Caco-2 (cell line): ENCODE measurements around the gene MEA1. TPM values are rescaled to one million over a fixed set of nuclear protein-coding genes. Genes with fewer than 3 reads are reported as not detected.

Experiments used
- BruUV-seq: library from RNA; stranded (reverse); fragments of 400-500 nt; replicated peaks from 2 replicates; lab custom pipeline; 2021; lab: Mats Ljungman, UMichigan
- CTCF ChIA-PET: fragments of 300-600 bp; sonication (Branson Sonifier 250); formaldehyde crosslinking; loops from one replicate; lab custom pipeline; 2022; ENCODE audit warnings: antibody characterized with exemption; lab: Charles Lee
- POLR2A ChIA-PET: fragments of 300-600 bp; sonication (Branson Sonifier 250); formaldehyde crosslinking; loops from one replicate; lab custom pipeline; 2022; ENCODE audit warnings: antibody characterized with exemption; lab: Charles Lee
- DNase-seq, 2 experiments: peaks; one replicate each; pipeline versions ENCODE4 v3.0.0 to v3.0.0-alpha.2; 2020 to 2022
- H3K27me3 ChIP-seq: replicated peaks from 2 replicates; pipeline ENCODE4 v1.6.0; 2011; ENCODE audit warnings: low read length; ENCODE audit not compliant: control insufficient read depth, insufficient read depth
- H3K36me3 ChIP-seq: 2 replicates; pipeline ENCODE4 v1.5.1; 2011; ENCODE audit warnings: low read length; ENCODE audit not compliant: control insufficient read depth, insufficient read depth
- H3K4me1 ChIP-seq: fragments of 250-450 bp; sonication (Bioruptor Pico); 2 replicates; pipeline ENCODE4 v1.5.1; 2020; ENCODE audit warnings: mild to moderate bottlenecking
- H3K4me3 ChIP-seq: 2 replicates; pipeline ENCODE4 v1.5.1; 2011; ENCODE audit warnings: low read depth, mild to moderate bottlenecking, control low read depth, low read length
- H3K9me3 ChIP-seq: fragments of 250-450 bp; sonication (Bioruptor Pico); 2 replicates; pipeline ENCODE4 v1.5.1; 2020; ENCODE audit warnings: mild to moderate bottlenecking, moderate library complexity
- H3K27ac Mint-ChIP-seq: one replicate; pipeline ENCODE4 v1.8.0; 2022; ENCODE audit warnings: mixed read lengths; ENCODE audit not compliant: unreplicated experiment
- H3K27me3 Mint-ChIP-seq: one replicate; pipeline ENCODE4 v1.8.0; 2022; ENCODE audit warnings: mixed read lengths; ENCODE audit not compliant: insufficient read depth, unreplicated experiment
- H3K36me3 Mint-ChIP-seq: one replicate; pipeline ENCODE4 v1.8.0; 2022; ENCODE audit warnings: mild to moderate bottlenecking, mixed read lengths; ENCODE audit not compliant: insufficient read depth, unreplicated experiment
- H3K4me1 Mint-ChIP-seq: one replicate; pipeline ENCODE4 v1.8.0; 2022; ENCODE audit warnings: low read depth, mixed read lengths; ENCODE audit not compliant: unreplicated experiment
- H3K4me3 Mint-ChIP-seq: one replicate; pipeline ENCODE4 v1.8.0; 2022; ENCODE audit warnings: mild to moderate bottlenecking, moderate library complexity, mixed read lengths; ENCODE audit not compliant: unreplicated experiment
- H3K9me3 Mint-ChIP-seq: one replicate; pipeline ENCODE4 v1.8.0; 2022; ENCODE audit warnings: mixed read lengths; ENCODE audit not compliant: unreplicated experiment
- intact Hi-C: fragments of 100-400 bp; cut with micrococcal nuclease; formaldehyde crosslinking; loops from one replicate; pipeline ENCODE4 v1.10.0; 2022; ENCODE audit not compliant: unreplicated experiment
- total RNA-seq: library from RNA; stranded (reverse); gene quantifications from 2 replicates; pipeline ENCODE4 v1.2.3, GENCODE V29; 2022
- TF ChIP-seq, protein P1 (sequence below), 2 experiments: fragments of 200-600 bp in 1 of 2; IDR thresholded peaks; 1 replicate in 1 of 2; 2 replicates in 1 of 2; pipeline versions ENCODE4 v1.5.1 to v1.8.0; 2011 to 2022; ENCODE audit warnings: antibody characterized with exemption in 1 of 2, control low read depth in 1 of 2, inconsistent platforms in 1 of 2, low read depth in 1 of 2, low read length in 1 of 2, mild to moderate bottlenecking in 1 of 2, moderate library complexity in 1 of 2; ENCODE audit not compliant: insufficient read depth in 1 of 2, severe bottlenecking in 1 of 2, unreplicated experiment in 1 of 2

Gene MEA1
- total RNA-seq, 1 experiment from 2014 or later: 62.3 TPM

DNA sequence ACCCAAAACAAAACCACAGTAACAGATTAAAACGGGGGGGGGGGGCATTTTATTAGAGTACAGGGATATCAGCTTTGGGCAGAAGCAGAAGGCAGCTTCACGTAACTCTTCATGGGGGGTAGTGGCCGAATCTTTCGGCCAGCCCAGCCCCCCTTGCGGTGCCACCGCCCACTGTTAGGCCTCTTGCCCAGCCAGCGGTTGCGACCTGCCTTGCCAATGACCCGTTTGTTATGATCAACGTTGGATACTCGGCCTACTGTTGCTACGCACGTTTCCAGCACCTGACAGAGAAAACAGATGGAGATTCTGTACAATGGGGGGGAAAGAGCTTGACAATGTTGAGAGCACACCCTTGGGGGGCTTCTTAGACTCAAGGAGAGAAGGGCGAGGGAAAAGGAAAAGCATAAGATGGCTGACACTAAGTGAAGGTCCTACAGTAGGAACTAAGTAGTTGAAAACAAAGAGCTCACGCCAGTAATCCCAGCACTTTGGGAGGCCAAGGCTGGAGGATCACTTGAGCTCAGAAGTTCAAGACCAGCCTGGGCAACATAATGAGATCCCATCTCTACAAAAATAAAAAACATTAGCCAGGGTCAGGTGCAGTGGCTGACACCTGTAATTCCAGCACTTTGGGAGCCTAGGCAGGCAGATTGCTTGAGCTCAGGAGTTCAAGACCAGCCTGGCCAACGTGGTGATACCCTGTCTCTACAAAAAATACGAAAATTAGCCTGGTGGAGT lies 40.6 kb upstream of the MEA1 start:
- Histone ChIP-seq H3K27me3 (no peaks in the 10 kb centered on the region), H3K4me1 (peaks cover 26% of the 10 kb centered on the region), H3K4me3 (peak overlapping the region; percentile 71), H3K9me3 (no peaks in the 10 kb centered on the region), H3K36me3 (no peaks in the 10 kb centered on the region; the same call in 1 of the 2 replicates)
- ChIA-PET CTCF (interaction anchor here (0.7 to 1.0 kb wide), 3 partner anchors 42 to 114 kb away, joined by 3 to 5 read pairs (median 4); no protein-coding TSS in a partner anchor), POLR2A (interaction anchor here (0.6 to 1.1 kb wide), 9 partner anchors 21 to 163 kb away, joined by 3 to 12 read pairs (median 4); partner anchors contain the start of genes CNPY3, KLHDC3, MEA1 and PEX6)
- no peak for DNase-seq
- Mint-ChIP-seq H3K27me3 (no peaks in the 10 kb centered on the region), H3K4me1 (peaks cover 37% of the 10 kb centered on the region), H3K9me3 (no peaks in the 10 kb centered on the region), H3K4me3 (peak overlapping the region; percentile 100), H3K27ac (peak overlapping the region; percentile 97), H3K36me3 (peaks cover 83% of the 10 kb centered on the region)
- TF ChIP-seq, protein P1, sequence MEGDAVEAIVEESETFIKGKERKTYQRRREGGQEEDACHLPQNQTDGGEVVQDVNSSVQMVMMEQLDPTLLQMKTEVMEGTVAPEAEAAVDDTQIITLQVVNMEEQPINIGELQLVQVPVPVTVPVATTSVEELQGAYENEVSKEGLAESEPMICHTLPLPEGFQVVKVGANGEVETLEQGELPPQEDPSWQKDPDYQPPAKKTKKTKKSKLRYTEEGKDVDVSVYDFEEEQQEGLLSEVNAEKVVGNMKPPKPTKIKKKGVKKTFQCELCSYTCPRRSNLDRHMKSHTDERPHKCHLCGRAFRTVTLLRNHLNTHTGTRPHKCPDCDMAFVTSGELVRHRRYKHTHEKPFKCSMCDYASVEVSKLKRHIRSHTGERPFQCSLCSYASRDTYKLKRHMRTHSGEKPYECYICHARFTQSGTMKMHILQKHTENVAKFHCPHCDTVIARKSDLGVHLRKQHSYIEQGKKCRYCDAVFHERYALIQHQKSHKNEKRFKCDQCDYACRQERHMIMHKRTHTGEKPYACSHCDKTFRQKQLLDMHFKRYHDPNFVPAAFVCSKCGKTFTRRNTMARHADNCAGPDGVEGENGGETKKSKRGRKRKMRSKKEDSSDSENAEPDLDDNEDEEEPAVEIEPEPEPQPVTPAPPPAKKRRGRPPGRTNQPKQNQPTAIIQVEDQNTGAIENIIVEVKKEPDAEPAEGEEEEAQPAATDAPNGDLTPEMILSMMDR (IDR thresholded peaks at IDR 0.05; ENCODE audit: insufficient read depth in 1 of 2, low read depth in 1 of 2, low read length in 1 of 2, severe bottlenecking in 1 of 2, unreplicated experiment in 1 of 2): no peak
- TSS peak; percentile 97 for BruUV-seq
- intact Hi-C loops: loop anchor here (5.0 kb wide), 1 partner anchor 152 kb away; no protein-coding TSS in a partner anchor

DNA sequence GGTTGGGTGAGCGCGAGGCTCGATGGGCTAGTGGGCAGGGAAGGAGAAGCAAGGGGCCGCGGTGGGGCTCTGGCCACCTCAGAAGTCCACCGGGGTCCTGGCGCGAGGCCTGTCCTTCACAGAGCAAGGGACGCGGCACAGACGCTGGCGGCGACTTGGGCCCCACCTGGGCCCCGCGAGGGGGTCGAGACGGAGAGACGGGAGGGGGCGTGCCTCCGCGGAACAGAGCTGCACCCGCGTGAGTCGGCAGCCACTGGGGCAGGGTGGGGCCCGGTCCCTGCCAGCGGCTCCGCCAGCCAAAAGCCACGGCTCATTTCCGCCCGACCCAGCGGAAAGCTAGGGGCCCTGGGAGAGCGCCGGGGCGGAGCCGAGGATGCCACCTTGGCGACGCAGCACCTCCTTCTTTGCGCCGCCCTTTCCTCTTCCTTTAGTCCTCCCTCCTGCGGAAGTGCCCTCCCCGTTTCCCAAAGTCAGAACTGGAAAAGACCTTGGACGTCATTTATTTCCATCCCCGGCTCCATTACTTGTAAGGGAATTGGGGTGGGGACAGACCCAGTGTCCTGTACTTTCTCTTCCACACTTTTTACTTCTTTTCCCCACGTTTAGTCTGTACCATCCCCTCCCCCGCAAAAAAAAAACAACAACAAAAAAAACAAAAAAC lies 39.9 kb upstream of the MEA1 start, which contains the start of gene CUL7:
Gene CUL7 (minus strand): TSS at position 307 of the 661 bp plus-strand sequence. CDS start 1,063 bp downstream, outside the sequence.
- H3K27ac Mint-ChIP-seq: peak within 1 kb of the TSS; percentile 97
- Histone ChIP-seq H3K9me3 (no peaks in the 10 kb centered on the region), H3K27me3 (no peaks in the 10 kb centered on the region), H3K36me3 (peaks cover 2% of the 10 kb centered on the region; the same call in 1 of the 2 replicates), H3K4me3 (peak within 1 kb of the TSS; percentile 71), H3K4me1 (peaks cover 25% of the 10 kb centered on the region)
- no peaks in the 10 kb centered on the region for H3K27me3 Mint-ChIP-seq
- ChIA-PET POLR2A (interaction anchor here (0.6 to 1.1 kb wide), 9 partner anchors 22 to 163 kb away, joined by 3 to 12 read pairs (median 4); partner anchors contain the start of genes CNPY3, KLHDC3, MEA1 and PEX6), CTCF (interaction anchor here (0.7 to 1.0 kb wide), 3 partner anchors 41 to 114 kb away, joined by 3 to 5 read pairs (median 4); no protein-coding TSS in a partner anchor)
- BruUV-seq: no TSS peak
- intact Hi-C loops: loop anchor here (5.0 kb wide), 1 partner anchor 151 kb away; no protein-coding TSS in a partner anchor
- DNase-seq: peak; percentile 93
- H3K9me3 Mint-ChIP-seq: no peaks in the 10 kb centered on the region
- peak within 1 kb of the TSS; percentile 100 for H3K4me3 Mint-ChIP-seq
- H3K4me1 Mint-ChIP-seq: peaks cover 37% of the 10 kb centered on the region
- TF ChIP-seq, protein P1 (IDR thresholded peaks at IDR 0.05; ENCODE audit: insufficient read depth in 1 of 2, low read depth in 1 of 2, low read length in 1 of 2, severe bottlenecking in 1 of 2, unreplicated experiment in 1 of 2): no peak
- peaks cover 81% of the 10 kb centered on the region for H3K36me3 Mint-ChIP-seq
